GM12892 (cell line): ENCODE results near the gene TRIM27.

ENCODE experiments used
- POLR2A ChIP-seq: IDR thresholded peaks from 2 replicates; pipeline ENCODE4 v1.6.1; 2011; ENCODE audit warnings: low read depth, low read length, control low read depth
- POLR2AphosphoS5 ChIP-seq: IDR thresholded peaks from 2 replicates; pipeline ENCODE4 v1.6.1; 2011; ENCODE audit warnings: low read depth, low read length, control low read depth
- TAF1 ChIP-seq: IDR thresholded peaks from 2 replicates; pipeline ENCODE4 v1.6.1; 2011; ENCODE audit warnings: low read depth, mild to moderate bottlenecking, control low read depth, low read length, borderline replicate concordance

GRCh38 chr6:28933069-28933468 lies 9.3 kb upstream of the TRIM27 start:
- TF ChIP-seq POLR2A (no peak), POLR2AphosphoS5 (no peak), TAF1 (no peak)
